HG02763 (cell line): ENCODE measurements around the gene ZNF658.
A peak's percentile ranks its signal among the peaks of the same experiment; 100 is the strongest.
"Not testable (repeated sequence)": the region's sequence is repeated elsewhere in the genome, so short reads cannot be mapped to it uniquely, and the experiment has no call there.

Experiments used
- ATAC-seq: cut with Tn5 transposase; IDR thresholded peaks from one replicate; pipeline ENCODE4 v1.9.1; 2021; ENCODE audit warnings: mild to moderate bottlenecking, moderate library complexity; ENCODE audit not compliant: unreplicated experiment

Gene ZNF658

GRCh38 chr9:66900490-66901131 is at the start of gene ZNF658:
Gene ZNF658 (plus strand): TSS chr9:66900725. CDS start chr9:66903562, 2,837 bp downstream.
- peak; percentile 99 for ATAC-seq

GRCh38 chr9:66861732-66862131 is 38.8 kb upstream of the ZNF658 start:
- not testable (repeated sequence) for ATAC-seq

- ATAC-seq = not testable (repeated sequence)
Measured at GRCh38 chr9:66868660-66869059, 31.9 kb upstream of the ZNF658 start.

- not testable (repeated sequence) for ATAC-seq
Measured at GRCh38 chr9:66880605-66881004, 19.9 kb upstream of the ZNF658 start.

- not testable (repeated sequence) for ATAC-seq
Measured at GRCh38 chr9:66881847-66882246, 18.7 kb upstream of the ZNF658 start.

DNA sequence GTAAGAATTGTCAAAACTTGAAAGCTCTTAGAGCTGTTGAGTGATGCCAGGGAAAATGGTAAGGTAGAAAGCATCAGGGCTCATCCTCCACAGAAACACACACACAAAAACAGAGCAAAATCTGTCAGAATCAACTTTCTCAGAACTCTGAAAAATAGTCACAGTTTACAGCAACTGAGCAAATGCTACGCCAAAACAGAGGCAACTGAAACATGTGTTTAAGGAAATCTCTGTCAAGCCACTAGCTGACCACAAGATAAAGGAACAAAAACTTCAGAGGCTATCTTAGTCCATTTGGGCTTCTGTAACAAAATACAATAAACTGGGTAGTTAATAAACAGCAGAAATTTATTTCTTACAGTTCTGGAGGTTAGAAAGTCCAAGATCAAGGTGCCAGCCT is 10.2 kb upstream of the ZNF658 start:
- not testable (repeated sequence) for ATAC-seq

GRCh38 chr9:66901141-66901540 is 616 bp downstream of the ZNF658 start:
- ATAC-seq = peak; percentile 24

DNA sequence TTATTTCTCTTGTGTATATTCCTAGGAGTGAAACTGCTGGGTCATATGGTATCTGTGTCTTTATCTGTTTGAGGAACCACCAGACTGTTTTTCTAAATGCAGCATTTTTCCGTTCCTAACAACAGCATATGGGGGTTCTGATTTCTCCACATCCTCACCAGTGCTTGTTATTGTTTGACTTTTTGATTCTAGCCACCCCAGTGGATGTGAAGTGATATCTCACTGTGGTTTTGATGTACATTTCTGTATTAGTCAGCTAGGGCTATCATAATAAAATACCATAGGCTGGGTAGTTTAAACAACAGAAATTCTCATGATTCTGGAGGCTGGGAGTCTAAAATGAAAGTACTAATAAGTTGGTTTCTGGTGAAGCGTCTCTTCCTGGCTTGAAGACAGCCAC is 9.0 kb downstream of the ZNF658 start:
- not testable (repeated sequence) for ATAC-seq

DNA sequence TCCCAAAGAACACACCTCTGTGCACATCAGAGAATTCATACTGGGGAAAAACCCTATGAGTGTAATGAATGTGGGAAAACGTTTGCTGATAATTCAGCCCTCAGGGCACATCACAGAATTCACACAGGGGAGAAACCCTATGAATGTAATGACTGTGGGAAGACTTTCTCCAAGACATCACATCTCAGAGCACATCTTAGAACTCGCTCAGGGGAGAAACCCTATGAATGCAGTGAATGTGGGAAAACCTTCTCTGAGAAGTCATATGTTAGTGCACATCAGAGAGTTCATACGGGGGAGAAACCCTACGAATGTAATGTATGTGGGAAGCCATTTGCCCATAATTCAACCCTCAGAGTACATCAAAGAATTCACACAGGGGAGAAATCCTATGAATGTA is 19.5 kb downstream of the ZNF658 start:
- ATAC-seq = not testable (repeated sequence)

GRCh38 chr9:66936194-66936870 is 35.8 kb downstream of the ZNF658 start:
- ATAC-seq = not testable (repeated sequence)

- not testable (repeated sequence) for ATAC-seq
Measured at GRCh38 chr9:66937662-66938061, 37.1 kb downstream of the ZNF658 start.

- ATAC-seq = not testable (repeated sequence)
Measured at GRCh38 chr9:66938322-66938721, 37.8 kb downstream of the ZNF658 start.

DNA sequence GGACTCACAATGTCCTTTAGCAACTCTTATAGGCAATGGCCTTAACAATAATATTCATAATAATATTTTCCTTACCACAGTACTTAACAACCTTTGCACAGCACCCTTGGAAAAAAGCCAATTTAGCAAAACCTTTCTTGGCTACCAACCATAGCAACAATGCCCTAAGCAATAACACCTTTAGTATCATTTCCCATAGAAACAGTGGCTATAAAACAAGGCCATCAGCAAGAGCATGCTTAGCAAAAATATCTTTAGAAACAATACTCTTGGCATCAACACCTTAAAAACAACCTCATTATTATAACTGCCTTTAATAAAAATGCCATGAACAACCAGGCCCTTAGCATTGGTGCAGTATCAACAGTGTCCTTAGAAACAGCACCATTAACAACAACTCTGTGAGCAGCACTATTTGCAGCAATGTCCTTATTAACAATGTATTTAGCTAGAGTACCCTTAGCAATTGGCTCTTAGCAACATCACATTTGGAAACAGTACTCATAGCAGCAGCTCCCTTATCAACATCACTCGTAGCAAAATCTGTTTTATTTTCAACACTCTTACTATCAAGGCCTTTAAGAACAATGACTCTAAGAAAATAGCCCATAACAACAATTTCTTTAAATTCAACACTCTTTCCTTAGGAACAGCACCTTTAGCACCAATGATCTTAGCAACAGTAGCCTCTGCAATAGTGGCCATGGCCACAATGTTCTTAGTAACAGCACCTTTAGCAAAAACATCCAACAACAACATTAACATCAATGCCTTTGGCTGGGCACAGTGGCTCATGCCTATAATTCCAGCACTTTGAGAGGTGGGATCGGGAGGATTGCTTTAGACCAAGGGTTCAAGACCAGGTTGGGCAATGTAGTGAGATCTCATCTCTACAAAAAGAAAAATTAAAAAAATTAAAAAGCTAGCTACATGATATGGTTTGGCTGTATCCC is 39.6 kb downstream of the ZNF658 start:
- not testable (repeated sequence) for ATAC-seq

GRCh38 chr9:66942400-66943155 is 42.1 kb downstream of the ZNF658 start:
- not testable (repeated sequence) for ATAC-seq

DNA sequence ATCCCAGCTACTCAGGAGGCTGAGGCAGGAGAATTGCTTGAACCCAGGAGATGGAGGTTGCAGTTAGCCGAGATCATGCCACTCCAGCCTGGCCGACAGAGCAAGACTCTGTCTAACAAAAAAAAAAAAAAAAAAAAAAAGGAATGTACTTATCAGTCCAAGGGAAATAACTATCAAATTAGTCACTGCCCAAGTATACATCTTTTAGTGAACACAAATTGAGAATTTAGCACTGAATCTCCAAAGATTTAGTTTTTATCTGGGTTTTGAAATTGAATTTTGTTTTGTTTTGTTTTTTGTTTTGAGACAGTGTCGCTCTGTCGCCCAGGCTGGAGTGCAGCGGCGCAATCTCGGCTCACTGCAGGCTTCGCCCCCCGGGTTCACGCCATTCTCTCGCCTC is 52.1 kb downstream of the ZNF658 start:
- ATAC-seq = not testable (repeated sequence)
